HS-5 (cell line): Measurements from ENCODE around the gene CADM1.

Experiments
- DNase-seq: peaks from one replicate; pipeline ENCODE4 v3.0.0-alpha.2; 2012; ENCODE audit warnings: low read depth

The CADM1 gene

GRCh38 chr11:115515647-115516395 is 11.6 kb upstream of the CADM1 start:
- DNase-seq: no peak

GRCh38 chr11:115506954-115507675 is 2.9 kb upstream of the CADM1 start:
- DNase-seq: no peak

GRCh38 chr11:115505175-115505574 is 960 bp upstream of the CADM1 start:
- DNase-seq: no peak

- no peak for DNase-seq
These were observed 334 bp downstream of the CADM1 start for GRCh38 chr11:115503886-115504275.

GRCh38 chr11:115503083-115503885 is 931 bp downstream of the CADM1 start:
- DNase-seq: no peak

GRCh38 chr11:115502636-115503082 is 1.6 kb downstream of the CADM1 start:
- no peak for DNase-seq

- DNase-seq: no peak
These were observed 2.2 kb downstream of the CADM1 start for GRCh38 chr11:115501893-115502589.

- DNase-seq: no peak
These were observed 2.7 kb downstream of the CADM1 start for GRCh38 chr11:115501502-115501892.

- no peak for DNase-seq
These were observed 3.4 kb downstream of the CADM1 start for GRCh38 chr11:115500547-115501501.

GRCh38 chr11:115499891-115500290 is 4.3 kb downstream of the CADM1 start:
- DNase-seq: no peak

GRCh38 chr11:115499241-115499799 is 4.9 kb downstream of the CADM1 start:
- DNase-seq: no peak

- DNase-seq: no peak
These were observed 5.9 kb downstream of the CADM1 start for GRCh38 chr11:115498354-115498753.

- DNase-seq: no peak
These were observed 6.9 kb downstream of the CADM1 start for GRCh38 chr11:115497303-115497702.

GRCh38 chr11:115496892-115497291 is 7.3 kb downstream of the CADM1 start:
- no peak for DNase-seq

- DNase-seq: no peak
These were observed 10.3 kb downstream of the CADM1 start for GRCh38 chr11:115493905-115494304.

GRCh38 chr11:115493488-115493887 is 10.7 kb downstream of the CADM1 start:
- no peak for DNase-seq

GRCh38 chr11:115489466-115489865 is 14.7 kb downstream of the CADM1 start:
- DNase-seq: no peak

- no peak for DNase-seq
These were observed 15.3 kb downstream of the CADM1 start for GRCh38 chr11:115488945-115489344.

- DNase-seq: no peak
These were observed 22.7 kb downstream of the CADM1 start for GRCh38 chr11:115481528-115481927.

- no peak for DNase-seq
These were observed 23.6 kb downstream of the CADM1 start for GRCh38 chr11:115480611-115481010.

- DNase-seq: no peak
These were observed 26.8 kb downstream of the CADM1 start for GRCh38 chr11:115477410-115477809.
